GM20000 (cell line): ENCODE results near the gene SYNE2.

Experiments
- DNase-seq: peaks from one replicate; pipeline ENCODE4 v3.0.0; 2012; ENCODE audit warnings: low spot score
- CTCF ChIP-seq: IDR thresholded peaks from 2 replicates; pipeline ENCODE4 v1.5.1; 2012; ENCODE audit warnings: mild to moderate bottlenecking, control low read depth; ENCODE audit errors: extremely low read depth, missing control alignments

SYNE2 gene

GRCh38 chr14:64200170-64200569 is 347.4 kb downstream of the SYNE2 start:
- no peak for TF ChIP-seq CTCF

GRCh38 chr14:64201296-64201695 is 348.5 kb downstream of the SYNE2 start:
- TF ChIP-seq CTCF = no peak
- DNase-seq = no peak

More at GRCh38 chr14:64200170-64200569, 347.4 kb downstream of the SYNE2 start:
- no peak for DNase-seq

DNA sequence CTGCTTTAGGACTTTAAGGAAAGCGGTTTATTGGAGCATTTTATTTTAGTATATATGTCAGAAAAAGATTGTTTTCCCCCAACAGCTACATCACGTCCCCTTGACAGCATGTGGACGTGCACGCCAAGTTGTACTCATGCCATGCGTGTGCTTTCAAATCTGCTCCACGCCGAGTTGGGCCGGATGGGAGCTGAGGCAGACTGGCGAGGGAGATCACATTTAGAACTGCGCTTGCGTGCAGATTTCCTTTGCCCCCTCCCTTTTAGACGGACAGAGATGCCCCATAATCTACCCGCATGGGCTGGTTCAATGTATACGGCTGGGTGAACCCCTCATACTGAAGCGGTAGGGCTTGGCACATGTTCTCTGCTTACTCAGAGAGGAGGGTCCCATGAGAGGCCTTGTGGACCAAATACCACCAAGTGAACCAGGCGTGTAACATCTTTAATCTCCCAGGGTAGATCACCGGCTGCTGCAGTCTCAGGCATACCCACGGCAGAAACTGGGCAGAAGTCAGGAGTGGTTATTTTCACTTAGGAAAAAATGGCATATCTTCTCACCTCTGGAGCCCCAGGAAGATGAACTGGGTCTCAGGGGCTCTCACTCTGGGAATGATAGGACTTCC is 349.2 kb downstream of the SYNE2 start:
- no peak for DNase-seq
- no peak for TF ChIP-seq CTCF

- no peak for DNase-seq
- no peak for TF ChIP-seq CTCF
Observed at GRCh38 chr14:64202716-64203115, 349.9 kb downstream of the SYNE2 start.

- no peak for TF ChIP-seq CTCF
- no peak for DNase-seq
Observed at GRCh38 chr14:64203366-64204006, 350.7 kb downstream of the SYNE2 start.

DNA sequence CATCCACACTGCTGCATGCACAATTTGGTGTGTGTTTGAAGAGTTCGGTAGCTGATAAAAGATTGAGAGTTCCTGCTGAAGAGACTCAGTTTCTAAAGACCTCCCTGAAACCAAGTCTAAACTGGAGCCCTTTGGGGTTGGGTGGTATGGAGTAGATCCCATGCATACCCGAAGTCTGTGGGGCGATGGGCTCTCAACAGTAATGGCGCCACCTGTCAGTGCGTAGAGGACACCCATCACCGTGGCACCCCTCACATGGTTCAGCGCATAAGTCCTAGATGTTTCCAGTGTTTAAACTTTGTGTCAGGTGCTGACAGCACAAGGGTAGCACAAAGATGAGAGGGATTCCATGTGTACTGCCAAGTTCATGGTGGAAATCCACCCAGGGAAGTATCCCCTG is 355.5 kb downstream of the SYNE2 start:
- no peak for DNase-seq
- TF ChIP-seq CTCF = no peak

DNA sequence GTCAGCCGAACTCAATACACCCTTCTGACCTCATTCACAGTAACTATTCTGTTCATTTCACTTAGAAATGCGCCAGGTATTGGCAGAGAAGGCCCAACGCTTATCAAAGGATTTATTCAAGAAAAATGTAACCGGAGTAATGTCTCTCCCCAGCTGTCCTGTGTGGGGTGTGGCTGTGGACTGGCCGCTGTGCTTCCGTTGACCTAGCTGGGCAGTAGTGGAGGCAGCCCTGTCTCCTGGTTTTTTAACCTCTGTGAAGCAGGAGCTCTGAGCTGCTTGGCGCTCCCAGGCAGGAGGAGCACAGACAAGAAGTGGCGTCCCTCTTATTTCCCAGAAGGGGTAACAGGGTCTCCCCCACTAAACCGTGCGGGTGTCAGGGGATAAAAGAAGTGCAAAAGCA is 356.2 kb downstream of the SYNE2 start:
- TF ChIP-seq CTCF = no peak

More for the DNA sequence above, 356.2 kb downstream of the SYNE2 start:
- DNase-seq = no peak
